HepG2 (cell line): Measurements from ENCODE around the gene APOA1. TPM values are rescaled to one million over a fixed set of nuclear protein-coding genes. Genes with fewer than 3 reads are reported as not detected.
A peak's percentile ranks its signal among the peaks of the same experiment; 100 is the strongest.

Source experiments
- CBFB ChIP-seq: sonication (generic); formaldehyde crosslinking; IDR thresholded peaks from 2 replicates; pipeline ENCODE4 v1.4.0; 2020; ENCODE audit warnings: missing genetic modification reagents
- DDIT3 ChIP-seq: sonication (generic); formaldehyde crosslinking; IDR thresholded peaks from 2 replicates; pipeline ENCODE4 v1.4.0; 2020; ENCODE audit warnings: mild to moderate bottlenecking, missing genetic modification reagents
- DR1 ChIP-seq: sonication (generic); formaldehyde crosslinking; IDR thresholded peaks from 2 replicates; pipeline ENCODE4 v1.8.0; 2021; ENCODE audit warnings: mild to moderate bottlenecking, missing genetic modification reagents, inconsistent platforms
- FOXC1 ChIP-seq: sonication (generic); formaldehyde crosslinking; IDR thresholded peaks from 2 replicates; pipeline ENCODE4 v1.8.0; 2022; ENCODE audit warnings: mild to moderate bottlenecking, missing genetic modification reagents, borderline replicate concordance
- GMEB1 ChIP-seq: sonication (generic); formaldehyde crosslinking; IDR thresholded peaks from 2 replicates; pipeline ENCODE4 v1.5.1; 2020; ENCODE audit warnings: missing genetic modification reagents, mild to moderate bottlenecking, borderline replicate concordance
- HHEX ChIP-seq: IDR thresholded peaks from 2 replicates; pipeline ENCODE4 v1.6.1; 2016; ENCODE audit warnings: control low read depth
- KLF16 ChIP-seq, 2 experiments: sonication (generic) in 1 of 2; formaldehyde crosslinking in 1 of 2; IDR thresholded peaks; 2 replicates each; pipeline versions ENCODE4 v1.6.1 to v1.8.0; 2016 to 2023; ENCODE audit warnings: missing genetic modification reagents in 2 of 2, missing compliant biosample characterization in 1 of 2
- MLXIP ChIP-seq: sonication (generic); formaldehyde crosslinking; IDR thresholded peaks from 2 replicates; pipeline ENCODE4 v1.9.0; 2021; ENCODE audit warnings: missing genetic modification reagents, borderline replicate concordance
- MXI1 ChIP-seq: IDR thresholded peaks from 3 replicates; pipeline ENCODE4 v1.6.1; 2012; ENCODE audit warnings: low read depth, low read length, inconsistent platforms, borderline replicate concordance
- RAD21 ChIP-seq: fragments of 450-650 bp; formaldehyde crosslinking; IDR thresholded peaks from 2 replicates; pipeline ENCODE4 v1.5.0; 2020; ENCODE audit warnings: mild to moderate bottlenecking
- REPIN1 ChIP-seq: sonication (generic); formaldehyde crosslinking; IDR thresholded peaks from 2 replicates; pipeline ENCODE4 v1.8.0; 2022; ENCODE audit warnings: missing genetic modification reagents, low read depth, mild to moderate bottlenecking, borderline replicate concordance
- SAFB2 ChIP-seq: sonication (generic); formaldehyde crosslinking; IDR thresholded peaks from 2 replicates; pipeline ENCODE4 v1.5.1; 2020; ENCODE audit warnings: missing genetic modification reagents, low read depth, mild to moderate bottlenecking, borderline replicate concordance
- TBP ChIP-seq: sonication (generic); formaldehyde crosslinking; IDR thresholded peaks from 2 replicates; pipeline ENCODE4 v1.5.0; 2020; ENCODE audit warnings: missing genetic modification reagents
- THAP11 ChIP-seq: IDR thresholded peaks from 2 replicates; pipeline ENCODE4 v1.6.1; 2016; ENCODE audit warnings: missing biosample characterization, missing genetic modification reagents
- ZNF550 ChIP-seq: sonication (generic); formaldehyde crosslinking; IDR thresholded peaks from 2 replicates; pipeline ENCODE4 v1.4.0; 2020; ENCODE audit warnings: mild to moderate bottlenecking, missing genetic modification reagents, borderline replicate concordance
- ZNF670 ChIP-seq: sonication (generic); formaldehyde crosslinking; IDR thresholded peaks from 2 replicates; pipeline ENCODE4 v1.8.0; 2022; ENCODE audit warnings: mild to moderate bottlenecking, missing genetic modification reagents, borderline replicate concordance
- polyA plus RNA-seq, 8 experiments: library from polyadenylated mRNA; depleted of rRNA in 3 of 8; stranded (reverse) in 7 of 8; unstranded in 1 of 8; fragments of >200 nt; fragmentation: Illumina TruSeq in 4 of 8; extraction: Trizol in 4 of 8; gene quantifications; 2 replicates each; pipeline versions ENCODE4 v1.2.1 to v1.2.3, GENCODE V29; 2011 to 2016; ENCODE audit warnings: low read depth in 4 of 8, missing spikeins in 1 of 8, mixed read lengths in 1 of 8; ENCODE audit not compliant: insufficient read depth in 1 of 8
- total RNA-seq, 5 experiments: library from RNA; depleted of rRNA; stranded (reverse); fragments of >200 nt; fragmentation: Illumina TruSeq; extraction: Trizol; gene quantifications; 2 replicates each; pipeline ENCODE4 v1.2.3, GENCODE V29; 2016; ENCODE audit warnings: low read depth in 1 of 5
- TF ChIP-seq, protein P1 (sequence below): IDR thresholded peaks from 2 replicates; pipeline ENCODE4 v1.6.1; 2016; ENCODE audit warnings: mild to moderate bottlenecking
- TF ChIP-seq, protein P2 (sequence below): sonication (generic); formaldehyde crosslinking; conservative IDR thresholded peaks from 2 replicates; pipeline ENCODE4 v1.4.0; 2020; ENCODE audit warnings: mild to moderate bottlenecking, missing genetic modification reagents, moderate library complexity

APOA1 gene
- total and polyA plus RNA-seq, 2 of the 13 experiments (the other 11 are each of a cell fraction or from before 2014, with no cell fraction given) = 1,973 to 5,485 TPM

GRCh38 chr11:116828632-116829524 is 8.5 kb downstream of the APOA1 start (continued):
- TF ChIP-seq RAD21 (CRISPR knock-in tag) (peak; percentile 68), SAFB2 (CRISPR knock-in tag) (0 out of 2 replicates have a peak, but pooled peaks have one; percentile 45), THAP11 (no peak; the same call in 1 of the 2 replicates), REPIN1 (CRISPR knock-in tag) (peak; percentile 68; the same call in 1 of the 2 replicates), MLXIP (peak; percentile 64; the same call in 1 of the 2 replicates), MXI1 (no peak), CBFB (CRISPR knock-in tag) (peak; percentile 91; the same call in 1 of the 2 replicates), FOXC1 (CRISPR knock-in tag) (no peak; the same call in 1 of the 2 replicates), TBP (CRISPR knock-in tag) (no peak), ZNF550 (CRISPR knock-in tag) (0 out of 2 replicates have a peak, but pooled peaks have one; percentile 50), DR1 (CRISPR knock-in tag) (no peak), DDIT3 (CRISPR knock-in tag) (no peak), HHEX (CRISPR knock-in tag) (peak; percentile 19; the same call in 1 of the 2 replicates), ZNF670 (CRISPR knock-in tag) (peak; percentile 83; the same call in 1 of the 2 replicates), KLF16 (CRISPR knock-in tag; IDR thresholded peaks at IDR 0.05) (peak in 1 of 2 experiments; percentile 63; a peak in 1 of 4 replicates), GMEB1 (no peak)
- TF ChIP-seq, protein P1, sequence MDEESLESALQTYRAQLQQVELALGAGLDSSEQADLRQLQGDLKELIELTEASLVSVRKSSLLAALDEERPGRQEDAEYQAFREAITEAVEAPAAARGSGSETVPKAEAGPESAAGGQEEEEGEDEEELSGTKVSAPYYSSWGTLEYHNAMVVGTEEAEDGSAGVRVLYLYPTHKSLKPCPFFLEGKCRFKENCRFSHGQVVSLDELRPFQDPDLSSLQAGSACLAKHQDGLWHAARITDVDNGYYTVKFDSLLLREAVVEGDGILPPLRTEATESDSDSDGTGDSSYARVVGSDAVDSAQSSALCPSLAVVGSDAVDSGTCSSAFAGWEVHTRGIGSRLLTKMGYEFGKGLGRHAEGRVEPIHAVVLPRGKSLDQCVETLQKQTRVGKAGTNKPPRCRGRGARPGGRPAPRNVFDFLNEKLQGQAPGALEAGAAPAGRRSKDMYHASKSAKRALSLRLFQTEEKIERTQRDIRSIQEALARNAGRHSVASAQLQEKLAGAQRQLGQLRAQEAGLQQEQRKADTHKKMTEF (CRISPR knock-in tag) = peak; percentile 87
- TF ChIP-seq, protein P2, sequence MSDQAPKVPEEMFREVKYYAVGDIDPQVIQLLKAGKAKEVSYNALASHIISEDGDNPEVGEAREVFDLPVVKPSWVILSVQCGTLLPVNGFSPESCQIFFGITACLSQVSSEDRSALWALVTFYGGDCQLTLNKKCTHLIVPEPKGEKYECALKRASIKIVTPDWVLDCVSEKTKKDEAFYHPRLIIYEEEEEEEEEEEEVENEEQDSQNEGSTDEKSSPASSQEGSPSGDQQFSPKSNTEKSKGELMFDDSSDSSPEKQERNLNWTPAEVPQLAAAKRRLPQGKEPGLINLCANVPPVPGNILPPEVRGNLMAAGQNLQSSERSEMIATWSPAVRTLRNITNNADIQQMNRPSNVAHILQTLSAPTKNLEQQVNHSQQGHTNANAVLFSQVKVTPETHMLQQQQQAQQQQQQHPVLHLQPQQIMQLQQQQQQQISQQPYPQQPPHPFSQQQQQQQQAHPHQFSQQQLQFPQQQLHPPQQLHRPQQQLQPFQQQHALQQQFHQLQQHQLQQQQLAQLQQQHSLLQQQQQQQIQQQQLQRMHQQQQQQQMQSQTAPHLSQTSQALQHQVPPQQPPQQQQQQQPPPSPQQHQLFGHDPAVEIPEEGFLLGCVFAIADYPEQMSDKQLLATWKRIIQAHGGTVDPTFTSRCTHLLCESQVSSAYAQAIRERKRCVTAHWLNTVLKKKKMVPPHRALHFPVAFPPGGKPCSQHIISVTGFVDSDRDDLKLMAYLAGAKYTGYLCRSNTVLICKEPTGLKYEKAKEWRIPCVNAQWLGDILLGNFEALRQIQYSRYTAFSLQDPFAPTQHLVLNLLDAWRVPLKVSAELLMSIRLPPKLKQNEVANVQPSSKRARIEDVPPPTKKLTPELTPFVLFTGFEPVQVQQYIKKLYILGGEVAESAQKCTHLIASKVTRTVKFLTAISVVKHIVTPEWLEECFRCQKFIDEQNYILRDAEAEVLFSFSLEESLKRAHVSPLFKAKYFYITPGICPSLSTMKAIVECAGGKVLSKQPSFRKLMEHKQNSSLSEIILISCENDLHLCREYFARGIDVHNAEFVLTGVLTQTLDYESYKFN (CRISPR knock-in tag) = peak; percentile 97
